Stimulated activated CD8-positive, alpha-beta memory T cell treated with anti-CD3 and anti-CD28 coated beads, Interleukin-12 subunit alpha, Interleukin-12 subunit beta, amount 100 ng/mL, for 4 hours (primary cell): ENCODE measurements around the gene LMTK3.
A peak's percentile ranks its signal among the peaks of the same experiment; 100 is the strongest.

Source experiments
- DNase-seq: peaks from one replicate; pipeline ENCODE4 v3.0.0-alpha.2; 2020; ENCODE audit warnings: low read depth

LMTK3 gene

DNA sequence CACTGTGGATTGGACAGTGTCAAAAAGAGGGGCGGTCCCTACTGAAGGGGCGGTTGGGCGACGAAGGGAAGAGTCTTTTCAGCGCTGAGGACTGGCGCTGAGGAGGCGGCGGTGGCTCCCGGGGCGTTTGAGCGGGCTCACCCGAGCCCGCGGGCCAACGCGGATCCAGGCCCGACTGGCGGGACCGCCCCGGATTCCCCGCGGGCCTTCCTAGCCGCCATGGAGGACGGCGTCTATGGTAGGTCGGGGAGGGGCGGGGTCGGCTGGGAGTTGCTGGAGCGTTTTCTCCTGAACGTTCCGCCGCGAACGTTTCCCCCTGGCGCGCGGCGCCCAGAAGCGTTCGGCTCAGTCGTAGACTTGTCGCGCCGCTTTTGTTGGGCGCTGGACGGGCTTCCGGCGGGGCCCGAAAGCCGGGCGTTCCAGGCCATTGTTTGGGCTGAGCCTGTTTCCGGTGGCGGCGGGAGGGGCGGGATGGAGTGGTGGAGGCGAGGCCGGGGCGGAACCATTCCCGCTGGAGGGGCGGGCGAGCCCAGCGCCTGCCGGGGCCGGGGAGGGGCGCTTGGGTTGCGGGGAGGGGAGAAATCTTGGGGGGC is 42.2 kb downstream of the LMTK3 start, which contains the start of gene CYTH2:
CYTH2 (plus strand) TSS at position 81 of the 593 bp plus-strand sequence; CDS start at position 220, 139 bp downstream.
- DNase-seq, result peak; percentile 47

DNA sequence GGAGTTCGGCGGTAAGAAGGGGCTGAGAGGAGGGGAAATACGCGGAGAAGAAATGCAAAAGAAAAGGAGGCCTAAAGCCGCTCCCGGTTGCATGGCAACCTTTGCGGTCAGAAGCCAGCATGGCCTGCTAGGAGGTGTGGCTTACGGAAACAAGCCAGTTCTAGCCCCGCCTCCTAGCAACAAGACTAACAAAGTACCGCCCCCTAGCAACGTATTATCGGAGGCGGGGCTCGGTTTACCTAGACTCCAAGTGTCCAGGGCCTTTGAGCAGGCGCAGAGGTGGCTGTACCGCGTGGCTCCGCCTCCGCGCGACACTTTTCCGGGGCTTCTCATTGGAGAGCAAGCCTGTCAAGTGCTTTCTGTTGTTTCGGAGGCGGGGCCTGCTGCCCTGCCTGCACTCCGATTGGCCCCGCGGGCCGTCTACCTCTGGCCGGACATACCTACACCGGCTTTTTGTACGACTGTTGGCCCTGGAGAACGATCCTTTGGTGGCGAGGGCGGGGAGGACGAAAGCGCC is 42.8 kb downstream of the LMTK3 start:
- DNase-seq, result peak; percentile 99

DNA sequence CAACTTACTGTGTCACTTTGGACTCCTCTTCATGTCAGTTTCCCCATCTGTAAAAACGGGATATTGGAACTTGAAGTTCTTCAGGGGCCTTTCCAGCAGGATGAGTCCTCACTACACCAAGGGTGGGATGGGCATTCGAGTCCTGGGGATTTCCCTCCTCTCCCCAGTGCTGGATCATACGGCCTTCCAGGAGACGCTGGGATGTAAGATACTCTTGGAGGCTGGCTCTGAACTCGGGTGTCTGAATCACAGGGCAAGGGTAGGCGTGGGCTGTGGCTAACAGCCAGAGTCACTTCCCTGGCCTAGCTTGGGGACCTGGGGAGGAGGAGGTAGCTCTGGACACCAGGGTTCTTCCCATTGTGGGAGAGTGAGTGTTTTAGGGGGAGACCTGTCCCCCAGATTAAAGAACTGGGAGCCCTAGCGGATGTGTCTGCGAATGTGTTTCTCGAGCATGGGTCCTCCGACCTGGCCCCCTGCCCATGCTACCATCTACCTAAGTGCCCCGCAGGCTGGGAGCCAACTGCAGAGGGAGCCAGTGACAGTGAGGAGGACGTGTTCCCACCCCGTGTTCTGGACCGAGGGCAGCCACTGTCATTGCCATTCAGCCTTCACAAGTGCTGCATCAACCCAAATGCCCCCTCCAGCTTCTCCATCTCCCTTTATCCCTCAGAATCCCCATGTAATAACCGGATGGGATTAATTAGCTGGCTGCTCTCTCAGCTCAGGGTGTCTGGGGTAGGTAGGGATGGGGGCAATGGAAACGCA is 44.9 kb downstream of the LMTK3 start:
- no peak for DNase-seq

DNA sequence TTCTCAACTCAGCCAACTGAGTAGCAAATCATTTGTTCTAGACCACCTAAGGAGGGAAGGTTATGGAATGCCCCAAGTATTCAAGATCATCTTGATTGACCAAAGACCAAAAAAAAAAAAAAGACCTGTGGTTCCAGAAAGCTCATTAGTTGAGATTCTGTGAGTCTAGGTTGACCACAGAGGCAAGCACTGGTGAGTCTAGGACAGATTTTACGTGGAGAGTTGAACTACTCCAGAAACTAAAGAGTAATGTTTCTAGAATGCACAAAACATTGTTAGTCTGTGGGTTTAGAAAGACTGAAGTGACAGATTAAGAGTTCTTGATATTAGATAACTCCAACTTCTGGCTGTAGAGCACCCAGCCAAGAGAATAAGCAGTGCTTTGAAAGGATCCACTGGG is 46.4 kb downstream of the LMTK3 start:
- no peak for DNase-seq

DNA sequence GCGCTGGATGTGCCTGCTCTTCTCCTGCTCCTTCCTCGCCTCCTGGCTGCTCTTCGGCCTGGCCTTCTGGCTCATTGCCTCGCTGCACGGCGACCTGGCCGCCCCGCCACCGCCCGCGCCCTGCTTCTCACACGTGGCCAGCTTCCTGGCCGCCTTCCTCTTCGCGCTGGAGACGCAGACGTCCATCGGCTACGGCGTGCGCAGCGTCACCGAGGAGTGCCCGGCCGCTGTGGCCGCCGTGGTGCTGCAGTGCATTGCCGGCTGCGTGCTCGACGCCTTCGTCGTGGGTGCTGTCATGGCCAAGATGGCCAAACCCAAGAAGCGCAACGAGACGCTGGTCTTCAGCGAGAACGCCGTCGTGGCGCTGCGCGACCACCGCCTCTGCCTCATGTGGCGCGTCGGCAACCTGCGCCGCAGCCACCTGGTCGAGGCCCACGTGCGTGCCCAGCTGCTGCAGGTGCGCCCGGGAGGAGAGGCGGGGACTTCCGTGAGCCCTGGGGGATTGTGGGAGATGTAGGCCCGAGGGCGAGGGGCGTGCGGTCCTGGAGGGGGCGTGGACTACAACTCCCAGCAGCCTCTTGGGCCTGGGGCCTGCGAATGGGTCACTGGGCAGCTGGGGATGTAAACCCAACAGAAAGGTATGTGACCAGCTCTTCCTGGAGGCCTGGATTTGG is 49.5 kb downstream of the LMTK3 start:
- no peak for DNase-seq

DNA sequence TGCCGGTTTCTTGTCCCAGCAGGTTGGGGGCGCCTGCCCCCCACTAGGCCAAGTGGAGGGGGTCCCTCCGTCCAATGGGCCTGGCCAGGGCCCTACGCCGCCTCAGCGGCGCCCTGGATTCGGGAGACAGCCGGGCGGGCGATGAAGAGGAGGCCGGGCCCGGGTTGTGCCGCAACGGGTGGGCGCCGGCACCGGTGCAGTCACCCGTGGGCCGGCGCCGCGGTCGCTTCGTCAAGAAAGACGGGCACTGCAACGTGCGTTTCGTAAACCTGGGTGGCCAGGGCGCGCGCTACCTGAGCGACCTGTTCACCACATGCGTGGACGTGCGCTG is 50.0 kb downstream of the LMTK3 start:
- no peak for DNase-seq

DNA sequence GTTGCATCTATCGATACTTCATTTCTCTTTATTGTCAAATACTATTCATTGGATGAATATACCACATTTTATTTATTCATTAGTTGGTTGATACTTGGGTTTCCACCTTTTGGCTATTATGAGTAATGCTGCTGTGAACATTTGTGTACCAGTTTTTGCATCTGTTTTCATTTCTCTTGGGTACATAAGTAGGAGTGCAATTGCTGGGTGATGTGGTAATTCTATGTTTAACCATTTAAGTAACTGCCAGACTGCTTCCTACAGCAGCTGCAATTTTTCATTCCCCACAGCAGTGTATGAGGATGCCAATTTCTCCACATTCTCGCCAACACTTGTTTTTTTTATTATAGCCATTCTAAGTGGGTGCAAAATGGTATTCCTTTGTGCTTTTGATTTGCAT is 53.6 kb downstream of the LMTK3 start:
- DNase-seq, result no peak

DNA sequence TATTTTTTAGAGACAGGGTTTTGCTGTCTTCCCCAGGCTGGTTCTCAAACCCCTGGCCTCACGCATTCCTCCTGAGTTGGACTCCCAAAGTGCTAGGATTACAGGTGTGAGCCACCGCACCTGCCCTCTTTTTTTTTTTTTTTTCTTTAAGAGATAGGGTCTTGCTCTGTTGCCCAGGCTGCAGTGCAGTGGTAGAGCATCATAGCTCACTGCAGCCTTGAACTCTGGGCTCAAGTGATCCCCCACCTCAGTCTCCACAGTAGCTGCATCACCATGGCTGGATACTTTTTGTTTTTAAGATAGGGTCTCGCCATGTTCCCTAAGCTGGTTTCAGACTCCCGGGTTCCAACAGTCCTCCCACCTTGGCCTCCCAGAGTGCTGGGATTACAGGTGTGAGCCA is 54.8 kb downstream of the LMTK3 start:
- no peak for DNase-seq

DNA sequence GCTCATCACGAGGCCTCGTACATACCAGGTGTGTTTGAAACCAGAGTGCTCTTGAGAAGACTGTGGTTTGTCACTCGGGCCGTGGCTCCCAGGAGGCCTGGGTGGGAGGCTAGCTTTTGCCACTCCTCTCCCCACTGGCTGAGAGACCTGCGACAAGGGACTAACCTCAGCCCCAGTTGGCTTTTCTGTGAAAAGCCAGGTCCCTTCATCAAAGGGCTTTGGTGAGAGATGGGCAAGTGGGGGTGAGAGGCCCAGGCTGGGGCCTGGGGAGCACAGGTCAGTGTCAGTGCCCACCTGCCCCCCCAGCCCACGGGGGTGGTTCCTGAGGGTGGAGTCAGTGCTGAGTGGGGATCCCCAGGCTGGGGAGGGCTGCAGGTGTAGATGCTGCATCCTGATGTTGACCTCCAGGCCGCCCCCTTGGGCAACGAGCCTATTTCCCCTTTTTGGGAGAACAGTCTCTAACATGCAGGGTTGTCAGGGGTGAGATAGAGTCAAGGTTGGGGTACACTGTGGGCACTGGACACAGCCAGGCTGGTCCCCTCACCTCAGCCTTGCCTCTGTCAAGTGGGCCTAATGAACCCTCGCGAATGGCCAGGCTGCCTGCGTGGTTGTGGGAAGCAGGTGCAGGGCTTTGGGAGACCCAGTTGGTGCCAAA is 55.6 kb downstream of the LMTK3 start:
- DNase-seq, result no peak

DNA sequence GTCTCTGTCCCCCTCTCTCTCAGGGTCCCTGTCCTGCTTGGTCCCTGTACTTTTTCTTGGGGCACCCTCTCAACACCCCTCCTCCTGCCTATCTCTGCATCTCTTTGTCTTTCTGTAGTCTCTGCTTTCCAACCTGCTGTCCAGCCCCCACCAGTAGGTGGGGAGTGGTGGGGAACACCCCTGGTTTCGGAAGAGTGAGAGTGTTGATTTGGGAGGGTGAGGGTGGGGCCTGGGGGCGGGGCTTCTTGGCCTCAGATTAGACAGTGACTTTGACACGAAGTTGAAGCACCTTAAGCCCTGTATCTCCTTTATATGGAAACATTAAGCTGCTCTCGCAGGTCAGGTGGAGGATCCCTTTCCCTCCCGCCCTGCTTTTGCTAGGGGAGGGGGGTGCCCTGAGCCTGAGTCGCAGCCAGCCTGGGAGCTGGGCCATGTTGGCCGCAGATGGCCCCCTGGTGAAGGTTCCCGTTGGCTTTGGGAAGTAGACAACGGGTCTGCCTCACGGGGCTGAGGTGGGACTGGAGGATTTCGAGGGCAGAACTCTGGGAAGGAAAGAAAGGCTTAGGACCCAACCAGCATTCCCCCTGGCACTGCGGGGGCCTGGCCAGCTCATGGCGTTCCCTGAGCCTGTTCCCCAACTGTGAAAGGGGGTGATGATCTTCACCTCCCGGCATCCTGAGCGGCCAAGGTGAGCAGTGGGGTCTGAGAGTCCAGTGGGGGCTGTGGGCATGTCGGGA is 56.3 kb downstream of the LMTK3 start, which contains the start of gene KCNJ14:
KCNJ14 (plus strand) TSS at position 404 of the 737 bp plus-strand sequence. CDS start 6,151 bp downstream, outside the sequence.
- no peak for DNase-seq

DNA sequence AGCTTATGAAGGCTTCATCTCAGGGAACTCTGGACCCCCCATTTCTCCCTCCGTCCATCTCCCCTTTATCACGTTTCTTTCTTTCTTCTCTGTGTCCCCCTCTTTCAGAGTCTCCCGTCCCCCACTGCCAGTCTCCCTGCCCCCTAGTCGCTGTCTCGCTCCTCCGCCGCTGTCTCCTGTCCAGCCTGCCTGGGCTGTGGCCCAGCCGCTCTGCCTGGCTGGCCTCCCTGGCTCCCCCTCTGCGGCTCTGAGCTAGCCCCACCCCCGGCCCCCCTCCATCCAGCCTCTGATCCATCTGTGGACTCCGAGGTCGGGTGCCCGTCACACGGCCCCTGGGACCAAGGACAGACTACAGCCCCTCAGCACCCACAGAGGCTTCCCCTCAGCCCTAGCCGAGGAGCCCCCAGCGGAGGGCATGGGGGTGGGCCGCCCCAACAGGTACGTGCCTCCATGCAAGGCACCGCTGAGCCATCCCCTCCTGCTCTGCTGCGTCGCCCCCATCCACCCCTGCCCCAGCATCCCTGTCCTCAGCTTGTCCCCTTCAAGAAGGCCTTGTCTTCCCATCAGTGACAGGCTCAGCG is 57.4 kb downstream of the LMTK3 start:
- DNase-seq, result no peak

DNA sequence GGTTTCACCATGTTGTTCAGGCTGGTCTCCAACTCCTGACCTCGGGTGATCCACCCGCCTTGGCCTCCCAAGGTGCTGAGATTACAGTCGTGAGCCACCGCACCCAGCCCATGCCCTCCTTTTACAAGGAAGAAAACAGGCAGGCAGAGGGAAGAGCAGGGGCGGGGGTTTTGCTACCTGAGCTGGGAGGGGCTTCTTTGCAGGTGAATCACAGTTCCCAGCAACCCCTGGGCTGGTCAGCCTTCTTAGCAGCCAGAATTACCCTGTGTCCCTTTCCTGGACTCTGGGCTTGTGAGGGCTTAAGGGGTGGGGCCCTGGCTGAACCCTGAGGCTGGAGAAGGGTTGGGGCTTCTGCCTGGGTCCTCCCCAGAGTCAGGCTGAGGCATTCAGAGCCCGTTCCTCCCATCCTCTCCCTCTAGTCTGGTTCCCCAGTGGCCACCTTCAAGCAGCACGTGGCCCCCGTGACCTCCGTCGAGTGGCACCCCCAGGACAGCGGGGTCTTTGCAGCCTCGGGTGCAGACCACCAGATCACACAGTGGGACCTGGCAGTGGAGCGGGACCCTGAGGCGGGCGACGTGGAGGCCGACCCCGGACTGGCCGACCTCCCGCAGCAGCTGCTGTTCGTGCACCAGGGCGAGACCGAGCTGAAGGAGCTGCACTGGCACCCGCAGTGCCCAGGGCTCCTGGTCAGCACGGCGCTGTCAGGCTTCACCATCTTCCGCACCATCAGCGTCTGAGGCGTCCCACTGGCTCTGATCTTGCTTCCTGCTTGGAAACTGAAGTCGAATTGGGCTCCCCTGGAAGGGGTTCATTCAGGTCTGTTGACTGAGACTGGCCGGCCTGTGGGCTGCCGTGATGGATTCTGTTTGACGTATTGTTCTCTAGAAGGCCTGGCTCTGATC is 59.1 kb downstream of the LMTK3 start:
- no peak for DNase-seq

DNA sequence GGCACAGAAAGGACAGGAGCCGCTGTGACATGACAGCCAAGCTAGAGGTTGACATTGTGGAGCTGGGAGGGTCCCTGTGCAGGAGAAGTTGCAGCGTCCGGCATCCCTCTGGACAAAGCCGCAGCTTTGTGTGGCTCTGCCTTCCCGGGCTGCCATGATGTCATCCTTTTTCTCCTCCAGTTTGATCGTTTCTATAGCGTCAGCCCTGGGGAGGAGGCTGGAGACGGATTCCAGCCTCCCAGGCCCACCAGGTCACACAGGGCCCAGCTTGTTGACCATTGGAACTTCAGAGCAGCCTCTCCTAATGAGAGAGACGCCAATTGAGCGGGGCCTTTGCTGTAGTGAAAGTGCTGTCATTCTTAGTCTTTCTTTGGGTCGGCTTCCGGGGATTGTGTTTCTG is 60.0 kb downstream of the LMTK3 start:
- DNase-seq, result no peak

DNA sequence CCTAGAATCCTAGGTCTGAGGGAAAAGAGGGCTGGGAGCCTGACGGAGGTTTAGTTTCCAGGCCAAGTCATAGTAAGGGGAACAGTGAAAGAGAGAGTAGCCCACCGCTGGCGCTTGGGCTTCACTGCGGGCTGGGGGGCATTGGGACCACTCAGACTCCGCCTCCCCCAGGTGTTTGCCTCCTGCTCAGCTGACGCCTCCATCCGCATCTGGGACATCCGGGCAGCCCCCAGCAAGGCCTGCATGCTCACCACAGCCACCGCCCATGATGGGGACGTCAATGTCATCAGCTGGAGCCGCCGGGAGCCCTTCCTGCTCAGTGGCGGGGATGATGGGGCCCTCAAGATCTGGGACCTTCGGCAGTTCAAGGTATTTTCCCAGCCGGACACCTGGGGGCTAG is 60.8 kb downstream of the LMTK3 start:
- DNase-seq, result no peak

DNA sequence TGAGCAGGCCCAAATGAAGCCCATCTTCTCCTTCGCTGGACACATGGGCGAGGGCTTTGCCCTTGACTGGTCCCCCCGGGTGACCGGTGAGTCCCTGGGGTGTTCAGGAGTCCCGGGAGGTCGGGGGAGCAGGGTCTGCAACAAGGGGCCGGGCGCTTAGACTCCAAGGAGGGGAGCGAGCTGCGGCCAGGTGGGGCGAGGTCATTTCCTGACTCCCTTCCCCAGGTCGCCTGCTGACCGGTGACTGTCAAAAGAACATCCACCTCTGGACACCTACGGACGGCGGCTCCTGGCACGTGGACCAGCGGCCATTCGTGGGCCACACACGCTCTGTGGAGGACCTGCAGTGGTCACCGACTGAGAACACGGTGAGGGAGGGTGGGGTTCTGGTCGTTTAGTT is 61.2 kb downstream of the LMTK3 start:
- DNase-seq, result no peak

DNA sequence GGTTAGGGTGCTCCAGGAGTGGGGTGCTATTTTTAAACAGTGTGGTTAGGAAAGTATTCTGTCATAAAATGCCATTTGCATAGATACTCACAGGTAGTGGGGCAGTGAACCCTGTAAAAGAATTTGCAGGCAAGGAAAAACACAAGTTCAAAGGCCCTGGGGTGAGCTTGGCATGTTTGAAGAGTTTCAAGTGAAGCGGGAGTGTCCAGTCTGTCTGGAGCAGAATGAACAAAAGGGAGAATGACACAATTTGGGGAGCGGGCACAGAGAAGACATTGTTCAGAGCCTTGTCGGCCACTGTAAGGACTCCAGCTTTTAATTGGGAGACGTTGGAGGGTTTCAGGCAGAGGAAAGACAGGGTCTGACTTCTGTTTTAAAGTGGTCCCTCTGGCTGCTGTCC is 63.1 kb downstream of the LMTK3 start:
- DNase-seq, result no peak

DNA sequence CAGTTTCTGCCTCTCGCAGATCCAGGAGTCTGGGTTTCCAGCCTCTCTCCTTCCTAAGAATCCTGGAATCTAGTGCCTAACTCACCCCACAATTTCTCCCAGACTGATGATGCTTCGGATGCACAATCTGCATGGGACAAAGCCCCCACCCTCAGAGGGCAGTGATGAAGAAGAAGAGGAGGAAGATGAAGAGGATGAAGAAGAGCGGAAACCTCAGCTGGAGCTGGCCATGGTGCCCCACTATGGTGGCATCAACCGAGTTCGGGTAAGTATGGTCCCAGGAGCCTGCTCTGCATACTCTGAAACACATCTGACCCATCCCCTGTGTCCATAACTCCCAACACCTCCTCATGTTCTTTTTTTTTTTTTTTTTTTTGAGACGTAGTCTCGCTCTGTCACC is 65.1 kb downstream of the LMTK3 start:
- no peak for DNase-seq

DNA sequence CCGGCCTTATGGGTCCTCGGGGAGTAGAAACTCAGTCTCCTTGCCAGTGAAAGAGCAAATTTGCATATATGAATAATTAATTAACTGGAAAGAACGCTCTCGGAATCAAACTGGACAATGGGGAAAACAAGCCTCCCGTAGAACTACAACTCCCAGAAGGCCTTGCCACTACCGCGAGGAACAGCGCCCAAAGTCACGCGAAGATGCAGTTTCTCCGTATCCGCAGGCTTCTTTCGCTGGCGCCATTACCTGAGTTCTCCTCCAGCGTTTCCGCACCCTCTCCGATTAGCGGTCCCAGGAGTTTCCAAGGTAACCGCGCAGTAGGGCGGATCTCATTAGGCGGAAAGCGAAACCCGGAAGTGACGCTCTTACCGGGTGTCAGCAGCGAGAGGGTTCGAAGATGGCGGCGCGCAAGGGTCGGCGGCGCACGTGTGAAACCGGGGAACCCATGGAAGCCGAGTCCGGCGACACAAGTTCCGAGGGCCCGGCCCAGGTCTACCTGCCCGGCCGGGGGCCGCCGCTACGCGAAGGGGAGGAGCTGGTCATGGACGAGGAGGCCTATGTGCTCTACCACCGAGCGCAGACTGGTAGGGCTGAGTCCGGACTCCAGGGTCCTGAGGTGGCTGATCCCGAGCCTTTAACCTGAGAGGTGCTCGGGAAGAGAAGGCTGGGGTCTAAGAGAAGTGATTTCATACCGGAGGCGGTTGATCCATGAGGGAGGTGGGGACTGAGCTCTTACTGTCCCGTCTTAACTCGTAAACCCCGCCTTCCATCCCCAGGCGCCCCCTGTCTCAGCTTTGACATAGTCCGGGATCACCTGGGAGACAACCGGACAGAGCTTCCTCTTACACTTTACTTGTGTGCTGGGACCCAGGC is 65.8 kb downstream of the LMTK3 start, which contains the start of gene GRWD1:
GRWD1 (plus strand) TSS at position 378 of the 876 bp plus-strand sequence; CDS start at position 401, 23 bp downstream.
- DNase-seq, result peak; percentile 81

DNA sequence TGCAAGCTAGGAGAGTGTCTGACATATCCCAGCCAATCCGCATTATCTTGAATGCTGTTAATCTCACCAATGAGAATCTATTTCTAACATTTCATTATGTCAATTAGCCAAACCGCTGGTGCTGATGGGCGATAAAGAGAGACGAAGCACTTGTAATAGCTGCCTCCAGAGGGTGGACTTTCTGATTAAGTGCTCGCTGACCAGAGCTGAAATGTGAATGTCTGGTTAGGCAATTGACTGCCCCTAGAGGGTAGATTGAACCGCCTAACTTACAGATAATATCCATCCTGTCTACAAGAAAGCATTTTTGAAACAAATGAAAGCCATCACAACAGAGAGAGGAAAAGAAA is 66.4 kb downstream of the LMTK3 start:
- no peak for DNase-seq

DNA sequence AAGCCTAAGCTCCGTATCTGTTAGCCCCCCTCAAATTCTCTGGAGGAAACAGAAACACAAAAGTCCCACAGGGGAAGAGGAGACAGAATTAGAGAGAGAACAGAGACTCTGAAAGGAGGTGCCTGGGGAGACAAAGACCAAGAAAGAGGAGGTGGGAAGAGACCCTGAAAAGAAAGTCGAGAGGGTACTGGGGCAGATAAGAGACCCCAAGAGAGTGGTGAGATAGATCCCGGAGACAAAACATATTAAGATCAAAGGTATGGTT is 66.8 kb downstream of the LMTK3 start:
- DNase-seq, result no peak
